LNCaP clone FGC (cell line): ENCODE data around the gene ATP8B2.
A peak's percentile ranks its signal among the peaks of the same experiment; 100 is the strongest.
"Not testable (repeated sequence)": the region's sequence is repeated elsewhere in the genome, so short reads cannot be mapped to it uniquely, and the experiment has no call there.

Experiments used
- DNase-seq: peaks from one replicate; pipeline ENCODE4 v3.0.0-alpha.2; 2011; ENCODE audit warnings: low read depth
- H3K4me3 ChIP-seq: 2 replicates; pipeline ENCODE4 v1.5.1; 2011; ENCODE audit warnings: mild to moderate bottlenecking, low read depth, low read length, control low read depth
- TF ChIP-seq, protein P1 (sequence below): IDR thresholded peaks from 2 replicates; pipeline ENCODE4 v1.5.1; 2012; ENCODE audit warnings: mild to moderate bottlenecking; ENCODE audit not compliant: control insufficient read depth, insufficient read depth; ENCODE audit errors: extremely low read depth

ATP8B2 gene

DNA sequence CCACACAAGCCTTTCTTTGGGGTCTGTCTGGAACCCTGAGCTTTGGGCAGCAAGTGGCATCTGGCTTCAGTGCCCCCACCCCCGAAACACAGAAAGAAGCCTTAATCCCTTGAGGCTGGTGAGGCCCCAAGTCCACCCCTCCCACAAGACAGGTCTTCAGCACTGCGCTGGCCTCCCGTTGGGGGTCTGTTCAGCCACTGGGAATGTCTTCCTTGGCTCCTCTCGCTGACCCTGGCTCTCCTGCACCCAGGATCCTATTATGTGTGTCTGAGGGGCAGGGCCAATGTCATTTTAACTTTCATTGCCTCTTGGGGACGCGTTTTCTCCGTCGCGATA is 26.9 kb downstream of the ATP8B2 start:
- TF ChIP-seq, protein P1, sequence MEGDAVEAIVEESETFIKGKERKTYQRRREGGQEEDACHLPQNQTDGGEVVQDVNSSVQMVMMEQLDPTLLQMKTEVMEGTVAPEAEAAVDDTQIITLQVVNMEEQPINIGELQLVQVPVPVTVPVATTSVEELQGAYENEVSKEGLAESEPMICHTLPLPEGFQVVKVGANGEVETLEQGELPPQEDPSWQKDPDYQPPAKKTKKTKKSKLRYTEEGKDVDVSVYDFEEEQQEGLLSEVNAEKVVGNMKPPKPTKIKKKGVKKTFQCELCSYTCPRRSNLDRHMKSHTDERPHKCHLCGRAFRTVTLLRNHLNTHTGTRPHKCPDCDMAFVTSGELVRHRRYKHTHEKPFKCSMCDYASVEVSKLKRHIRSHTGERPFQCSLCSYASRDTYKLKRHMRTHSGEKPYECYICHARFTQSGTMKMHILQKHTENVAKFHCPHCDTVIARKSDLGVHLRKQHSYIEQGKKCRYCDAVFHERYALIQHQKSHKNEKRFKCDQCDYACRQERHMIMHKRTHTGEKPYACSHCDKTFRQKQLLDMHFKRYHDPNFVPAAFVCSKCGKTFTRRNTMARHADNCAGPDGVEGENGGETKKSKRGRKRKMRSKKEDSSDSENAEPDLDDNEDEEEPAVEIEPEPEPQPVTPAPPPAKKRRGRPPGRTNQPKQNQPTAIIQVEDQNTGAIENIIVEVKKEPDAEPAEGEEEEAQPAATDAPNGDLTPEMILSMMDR, result no peak
- no peak for DNase-seq
- H3K4me3 ChIP-seq, result no peak overlapping the region

DNA sequence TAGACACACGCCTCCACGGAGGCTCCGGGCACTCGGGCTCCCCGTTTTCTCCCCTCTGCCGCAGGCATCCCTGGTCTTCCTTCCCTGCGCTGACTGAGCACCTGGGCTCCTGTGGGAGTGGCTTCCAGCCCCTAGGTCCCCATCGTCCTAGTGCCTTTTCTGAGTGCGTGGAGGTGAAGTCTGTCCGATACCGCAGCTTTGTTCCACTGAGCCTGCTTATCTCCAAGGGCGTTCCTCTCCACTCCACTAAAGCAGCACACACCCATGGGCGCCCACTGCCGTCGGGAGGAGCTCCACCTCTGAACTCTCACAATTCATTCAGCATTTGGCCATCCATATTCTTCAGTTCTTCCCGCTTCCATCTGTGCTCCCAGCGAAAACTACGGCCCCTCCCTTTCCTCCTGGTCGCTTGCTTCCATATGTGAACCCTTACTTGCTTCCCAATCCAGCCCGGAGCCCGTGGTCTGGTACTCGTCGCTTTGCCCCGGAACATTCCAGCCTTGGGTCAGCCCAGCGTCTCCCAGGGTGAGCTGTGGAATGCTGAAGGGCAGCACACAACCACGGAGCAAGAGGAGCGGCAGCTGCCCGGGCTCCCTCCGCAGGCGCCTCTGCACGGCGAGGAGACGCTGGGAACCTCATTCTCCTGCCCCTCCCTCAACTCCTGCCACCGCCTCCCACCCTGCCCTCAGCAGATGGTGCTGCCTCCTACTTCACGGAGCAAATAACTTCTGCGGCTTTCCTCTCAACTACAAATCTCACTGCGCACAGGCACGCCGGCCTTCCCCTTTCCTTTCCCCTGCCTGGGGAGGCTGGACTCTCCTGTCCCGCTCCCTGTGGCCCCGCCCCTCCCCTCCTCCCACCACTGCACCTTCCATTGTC is 27.5 kb downstream of the ATP8B2 start:
- H3K4me3 ChIP-seq, result no peak overlapping the region
- no peak for DNase-seq
- TF ChIP-seq, protein P1, result no peak

DNA sequence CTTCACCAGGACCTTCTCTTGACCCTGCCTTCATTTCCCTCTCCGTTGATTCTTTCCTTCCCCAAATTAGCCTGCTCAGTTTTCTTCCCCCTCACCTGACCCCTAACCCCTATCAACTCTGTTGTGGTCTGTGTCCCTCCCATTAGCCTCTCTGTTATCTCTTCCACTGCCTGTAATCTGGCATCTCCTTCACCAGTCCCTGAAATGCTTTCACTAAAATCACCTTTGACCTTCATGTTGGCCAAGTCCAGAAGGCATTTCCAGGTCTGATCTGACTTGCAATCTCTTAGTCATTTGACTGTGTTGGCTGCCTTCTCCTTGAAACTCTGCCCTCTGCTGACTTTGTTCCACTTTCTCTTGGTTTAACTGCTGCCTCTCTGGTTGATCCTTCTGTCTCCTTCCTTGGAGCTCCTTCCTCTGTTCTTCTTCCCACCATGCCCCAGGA is 28.2 kb downstream of the ATP8B2 start:
- DNase-seq, result no peak
- TF ChIP-seq, protein P1, result peak; percentile 29
- H3K4me3 ChIP-seq, result no peak overlapping the region

DNA sequence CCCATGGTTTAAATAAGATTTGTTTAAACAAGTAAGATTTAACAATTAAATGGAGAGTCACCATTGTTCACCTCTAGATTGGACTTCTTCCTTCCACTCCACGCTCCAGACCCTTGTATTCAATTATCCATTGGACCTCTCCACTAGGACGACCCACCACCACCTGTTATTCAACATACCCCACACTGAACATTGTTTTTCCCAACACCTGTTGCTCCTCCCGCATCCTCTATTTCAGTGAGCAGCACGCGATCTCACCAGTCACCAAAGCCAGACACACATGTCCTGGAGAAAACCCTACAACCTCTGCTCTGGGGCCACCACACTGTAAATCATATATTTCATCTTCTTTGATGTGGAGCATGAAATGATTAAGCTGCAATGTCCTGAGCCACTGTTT is 28.6 kb downstream of the ATP8B2 start:
- no peak overlapping the region for H3K4me3 ChIP-seq
- TF ChIP-seq, protein P1, result no peak
- DNase-seq, result no peak

DNA sequence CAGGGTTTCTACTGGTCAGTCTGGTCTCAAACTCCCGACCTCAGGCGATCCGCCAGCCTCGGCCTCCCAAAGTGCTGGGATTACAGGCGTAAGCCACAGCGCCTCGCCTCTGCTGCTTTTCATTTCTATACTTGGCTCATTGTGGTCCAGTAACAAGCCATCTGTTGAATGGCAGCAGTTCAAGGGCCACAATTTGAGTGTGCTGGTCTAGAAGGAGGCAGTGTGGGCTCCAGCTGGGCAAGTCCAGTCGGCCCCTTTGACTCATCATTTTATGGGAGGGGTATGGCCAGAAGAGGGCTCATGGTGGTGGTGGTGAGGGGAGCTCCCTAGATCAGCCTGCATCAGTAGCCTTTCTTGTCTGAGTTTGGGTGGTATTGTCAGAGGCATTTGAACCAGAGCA is 33.2 kb downstream of the ATP8B2 start:
- H3K4me3 ChIP-seq, result no peak overlapping the region
- DNase-seq, result no peak
- TF ChIP-seq, protein P1, result no peak

DNA sequence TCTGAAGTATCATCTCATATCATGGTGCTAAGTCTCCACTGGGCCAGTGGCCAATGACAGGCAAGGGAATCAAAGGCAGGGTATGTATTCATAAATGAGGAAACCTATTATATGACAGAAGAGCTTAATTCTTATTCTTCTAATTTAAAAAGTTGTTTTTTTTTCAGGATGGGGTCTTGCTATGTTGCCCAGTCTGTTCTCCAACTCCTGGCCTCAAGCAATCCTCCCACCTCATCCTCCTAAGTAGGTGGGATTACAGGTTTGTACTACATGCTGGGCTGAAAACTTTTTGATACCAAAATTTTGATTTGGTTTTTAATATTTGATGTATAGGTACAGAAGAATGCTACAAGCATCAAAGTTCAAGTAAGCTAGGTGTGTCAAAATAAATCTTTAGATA is 35.0 kb downstream of the ATP8B2 start:
- no peak overlapping the region for H3K4me3 ChIP-seq
- DNase-seq, result no peak
- TF ChIP-seq, protein P1, result no peak

DNA sequence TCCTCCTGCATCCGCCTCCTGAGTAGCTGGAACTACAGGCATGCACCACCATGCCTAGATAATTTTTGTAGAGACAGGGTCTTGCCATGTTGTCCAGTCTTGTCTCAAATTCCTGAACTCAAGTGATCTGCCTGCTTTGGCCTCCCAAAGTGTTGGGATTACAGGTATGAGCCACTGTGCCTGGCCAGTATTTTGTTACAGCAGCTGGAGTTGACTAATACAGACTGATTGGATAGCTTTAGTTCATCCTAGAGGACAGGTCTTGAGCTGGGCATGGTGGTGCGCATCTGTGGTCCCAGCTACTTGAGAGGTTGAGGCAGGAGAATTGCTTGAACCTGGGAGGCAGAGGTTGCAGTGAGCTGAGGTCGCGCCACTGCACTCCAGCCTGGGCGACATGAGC is 35.6 kb downstream of the ATP8B2 start:
- H3K4me3 ChIP-seq, DNase-seq: not testable (repeated sequence)
